DOHH2 (cell line): ENCODE measurements around the gene RORC.

Experiments used
- H3F3A ChIP-seq: fragments of 200-600 bp; sonication (generic), shearing (Covaris generic); 2 replicates; pipeline ENCODE4 v1.6.0; 2016; ENCODE audit warnings: antibody characterized with exemption, mild to moderate bottlenecking; ENCODE audit not compliant: control insufficient read depth, insufficient read depth
- H3K27ac ChIP-seq: fragments of 200-600 bp; sonication (generic); 2 replicates; pipeline ENCODE4 v1.5.1; 2014; ENCODE audit warnings: low read depth, mild to moderate bottlenecking, low read length, moderate library complexity
- H3K27me3 ChIP-seq: fragments of 200-600 bp; sonication (generic); 2 replicates; pipeline ENCODE4 v1.6.1; 2014; ENCODE audit warnings: mild to moderate bottlenecking, low read length, mixed read lengths; ENCODE audit not compliant: control insufficient read depth
- H3K36me3 ChIP-seq: fragments of 200-600 bp; sonication (generic); 2 replicates; pipeline ENCODE4 v1.6.1; 2014; ENCODE audit warnings: mild to moderate bottlenecking, low read length, moderate library complexity, mixed read lengths; ENCODE audit not compliant: control insufficient read depth
- H3K4me1 ChIP-seq: fragments of 200-600 bp; sonication (generic); 2 replicates; pipeline ENCODE4 v1.6.1; 2014; ENCODE audit warnings: mild to moderate bottlenecking, low read length, mixed read lengths; ENCODE audit not compliant: control insufficient read depth
- H3K4me2 ChIP-seq: fragments of 200-600 bp; sonication (generic); 2 replicates; pipeline ENCODE4 v1.6.0; 2014; ENCODE audit warnings: mild to moderate bottlenecking, low read length, moderate library complexity
- H3K4me3 ChIP-seq: fragments of 200-600 bp; sonication (generic); 2 replicates; pipeline ENCODE4 v1.5.1; 2014; ENCODE audit warnings: mild to moderate bottlenecking, low read length, mixed read lengths
- H3K79me2 ChIP-seq: fragments of 200-600 bp; sonication (generic); 2 replicates; pipeline ENCODE4 v1.6.1; 2014; ENCODE audit warnings: mild to moderate bottlenecking, low read length, mixed read lengths; ENCODE audit not compliant: control insufficient read depth
- H3K9me2 ChIP-seq: fragments of 200-600 bp; sonication (generic); replicated peaks from 2 replicates; pipeline ENCODE4 v1.6.1; 2014; ENCODE audit warnings: mild to moderate bottlenecking, low read length, mixed read lengths; ENCODE audit not compliant: control insufficient read depth
- H3K9me3 ChIP-seq: fragments of 200-600 bp; sonication (generic); 2 replicates; pipeline ENCODE4 v1.6.1; 2014; ENCODE audit warnings: antibody characterized with exemption, low read length, mixed read lengths; ENCODE audit not compliant: control insufficient read depth, insufficient read depth
- H4K20me1 ChIP-seq: fragments of 200-600 bp; sonication (generic); 2 replicates; pipeline ENCODE4 v1.6.0; 2014; ENCODE audit warnings: low read depth, mild to moderate bottlenecking, antibody characterized with exemption, low read length, moderate library complexity; ENCODE audit not compliant: control insufficient read depth, insufficient read depth
- EZH2phosphoT487 ChIP-seq: fragments of 200-600 bp; sonication (generic); IDR thresholded peaks from 2 replicates; pipeline ENCODE4 v1.6.1; 2017; ENCODE audit warnings: borderline replicate concordance, mild to moderate bottlenecking, antibody characterized with exemption, low read length, moderate library complexity, mixed read lengths
- TF ChIP-seq, protein P1 (sequence below): fragments of 200-600 bp; sonication (generic); IDR thresholded peaks from one replicate; pipeline ENCODE4 v1.5.1; 2014; ENCODE audit warnings: antibody characterized with exemption, mild to moderate bottlenecking, low read depth, low read length; ENCODE audit not compliant: poor library complexity, severe bottlenecking

The RORC gene

GRCh38 chr1:151800830-151801229, 30.8 kb downstream of the RORC start:
- Histone ChIP-seq H3K4me2 (no peak overlapping the region), H3K9me3 (no peaks in the 10 kb centered on the region), H3K4me1 (peaks cover 13% of the 10 kb centered on the region), H3K4me3 (no peak overlapping the region), H3K79me2 (no peaks in the 10 kb centered on the region), H3K27me3 (peaks cover 20% of the 10 kb centered on the region), H3K27ac (no peak overlapping the region), H4K20me1 (no peaks in the 10 kb centered on the region), H3F3A (no peaks in the 10 kb centered on the region), H3K36me3 (no peaks in the 10 kb centered on the region), H3K9me2 (no peaks in the 10 kb centered on the region)
- no peak for TF ChIP-seq EZH2phosphoT487
- TF ChIP-seq, protein P1, sequence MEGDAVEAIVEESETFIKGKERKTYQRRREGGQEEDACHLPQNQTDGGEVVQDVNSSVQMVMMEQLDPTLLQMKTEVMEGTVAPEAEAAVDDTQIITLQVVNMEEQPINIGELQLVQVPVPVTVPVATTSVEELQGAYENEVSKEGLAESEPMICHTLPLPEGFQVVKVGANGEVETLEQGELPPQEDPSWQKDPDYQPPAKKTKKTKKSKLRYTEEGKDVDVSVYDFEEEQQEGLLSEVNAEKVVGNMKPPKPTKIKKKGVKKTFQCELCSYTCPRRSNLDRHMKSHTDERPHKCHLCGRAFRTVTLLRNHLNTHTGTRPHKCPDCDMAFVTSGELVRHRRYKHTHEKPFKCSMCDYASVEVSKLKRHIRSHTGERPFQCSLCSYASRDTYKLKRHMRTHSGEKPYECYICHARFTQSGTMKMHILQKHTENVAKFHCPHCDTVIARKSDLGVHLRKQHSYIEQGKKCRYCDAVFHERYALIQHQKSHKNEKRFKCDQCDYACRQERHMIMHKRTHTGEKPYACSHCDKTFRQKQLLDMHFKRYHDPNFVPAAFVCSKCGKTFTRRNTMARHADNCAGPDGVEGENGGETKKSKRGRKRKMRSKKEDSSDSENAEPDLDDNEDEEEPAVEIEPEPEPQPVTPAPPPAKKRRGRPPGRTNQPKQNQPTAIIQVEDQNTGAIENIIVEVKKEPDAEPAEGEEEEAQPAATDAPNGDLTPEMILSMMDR, result no peak

DNA sequence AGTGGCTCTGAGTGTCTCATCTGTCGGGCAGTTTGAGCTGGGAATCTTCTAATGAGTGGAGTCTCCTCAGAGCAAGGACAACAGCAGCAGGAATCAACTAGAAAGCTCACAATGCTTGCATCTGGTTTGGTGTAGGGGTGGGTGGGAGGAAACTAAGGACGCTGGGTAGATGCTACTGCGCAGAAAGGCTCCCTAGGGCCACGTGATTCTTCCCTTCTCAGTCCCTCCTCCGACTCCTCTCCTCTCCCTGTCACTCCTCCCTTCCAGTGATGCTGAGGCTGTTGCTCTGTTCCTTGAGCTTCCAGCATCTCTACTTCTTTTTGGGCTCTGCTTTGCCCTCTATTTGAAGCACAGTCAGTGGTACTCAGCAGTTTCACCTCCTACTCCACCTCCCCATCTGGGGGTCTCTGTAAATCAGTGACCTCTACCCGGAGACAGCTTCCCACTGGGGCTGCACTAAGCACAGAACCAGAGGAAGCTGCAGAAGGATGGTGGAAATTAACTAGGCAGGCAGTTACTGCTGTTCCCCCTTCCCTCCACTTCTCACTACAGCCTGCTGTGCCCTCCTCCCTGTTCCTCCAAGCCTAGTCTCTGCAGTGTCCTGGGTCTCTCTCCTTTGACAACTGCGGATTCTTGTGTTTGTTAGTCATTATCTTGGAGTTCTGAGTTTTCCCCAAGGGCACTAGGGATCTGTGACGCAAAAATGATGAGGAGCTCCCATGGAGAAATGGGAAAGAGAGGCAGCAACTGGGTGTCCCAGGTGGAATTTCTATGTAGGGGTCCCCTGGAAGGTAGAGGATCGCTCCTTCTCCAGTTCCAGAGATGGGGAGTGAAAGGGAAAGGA, 32.2 kb downstream of the RORC start:
- no peaks in the 10 kb centered on the region for H3F3A ChIP-seq
- peaks cover 6% of the 10 kb centered on the region for H3K4me1 ChIP-seq
- no peaks in the 10 kb centered on the region for H3K36me3 ChIP-seq
- H4K20me1 ChIP-seq, result no peaks in the 10 kb centered on the region
- H3K27me3 ChIP-seq, result peaks cover 20% of the 10 kb centered on the region
- no peak overlapping the region for H3K4me3 ChIP-seq
- no peaks in the 10 kb centered on the region for H3K79me2 ChIP-seq
- TF ChIP-seq, protein P1, result no peak
- TF ChIP-seq EZH2phosphoT487, result no peak
- no peak overlapping the region for H3K27ac ChIP-seq
- H3K4me2 ChIP-seq, result no peak overlapping the region
- H3K9me3 ChIP-seq, result no peaks in the 10 kb centered on the region
- H3K9me2 ChIP-seq, result no peaks in the 10 kb centered on the region

- Histone ChIP-seq H3F3A (no peaks in the 10 kb centered on the region), H3K36me3 (no peaks in the 10 kb centered on the region), H3K27me3 (peaks cover 17% of the 10 kb centered on the region), H3K79me2 (no peaks in the 10 kb centered on the region), H3K4me2 (no peak overlapping the region), H4K20me1 (no peaks in the 10 kb centered on the region), H3K9me2 (no peaks in the 10 kb centered on the region), H3K4me3 (no peak overlapping the region), H3K9me3 (no peaks in the 10 kb centered on the region), H3K27ac (no peak overlapping the region), H3K4me1 (no peaks in the 10 kb centered on the region)
- TF ChIP-seq, protein P1, result no peak
- TF ChIP-seq EZH2phosphoT487, result no peak
Observed at GRCh38 chr1:151798571-151798970, 33.0 kb downstream of the RORC start.
